ENCODE data around the gene CNTN4.

CNTN4 gene

GRCh38 chr3:2927259-2927658, 828.6 kb downstream of the CNTN4 start:
- DNase-seq: no peak

GRCh38 chr3:2929574-2929973, 830.9 kb downstream of the CNTN4 start:
- DNase-seq: no peak

DNA sequence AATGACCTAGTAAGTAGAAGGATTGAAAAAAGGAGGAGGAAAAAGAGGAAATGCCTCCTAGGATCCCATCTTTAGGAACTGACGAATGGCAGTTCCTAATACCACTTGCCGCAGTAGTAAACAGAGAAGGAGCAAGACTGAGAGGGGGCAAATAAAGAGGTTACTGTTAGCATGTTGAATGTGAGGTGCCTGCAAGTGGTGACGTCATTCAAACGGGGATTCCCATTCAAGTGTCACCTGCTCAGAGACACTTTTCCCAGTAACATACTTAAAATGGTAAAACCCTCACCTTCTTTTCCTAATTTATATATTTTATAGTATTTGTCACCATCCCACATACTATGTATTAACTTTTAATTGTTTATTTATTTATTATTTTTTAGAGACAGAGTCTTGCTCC, 832.6 kb downstream of the CNTN4 start:
- no peak for DNase-seq

- DNase-seq: no peak
These were observed 835.9 kb downstream of the CNTN4 start for GRCh38 chr3:2934541-2934940.

DNA sequence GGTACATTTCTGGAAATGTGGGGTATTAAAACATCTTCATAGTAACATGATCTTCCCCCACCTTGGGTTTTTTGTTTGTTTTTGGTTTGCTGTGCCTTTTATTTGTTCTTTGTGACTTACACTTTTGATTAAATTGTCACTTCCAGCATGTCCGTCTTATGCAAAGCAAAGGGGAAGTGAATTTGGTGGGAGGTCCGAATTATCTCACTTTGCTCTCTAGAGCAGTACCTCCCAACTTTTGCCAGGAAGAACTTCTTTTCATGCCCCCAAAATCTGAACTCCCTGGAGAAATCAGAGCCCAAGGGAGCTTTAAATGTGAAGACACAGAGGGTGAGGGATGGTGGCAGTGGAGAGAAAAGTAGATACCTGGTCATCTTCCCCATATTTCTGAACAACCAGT, 838.4 kb downstream of the CNTN4 start:
- no peak for DNase-seq

GRCh38 chr3:2937592-2937991, 838.9 kb downstream of the CNTN4 start:
- no peak for DNase-seq

- no peak for DNase-seq
These were observed 840.0 kb downstream of the CNTN4 start for GRCh38 chr3:2938711-2939110.

- no peak for DNase-seq
These were observed 841.4 kb downstream of the CNTN4 start for GRCh38 chr3:2940062-2940461.

- DNase-seq: no peak
These were observed 846.0 kb downstream of the CNTN4 start for GRCh38 chr3:2944628-2945027.

GRCh38 chr3:2945121-2945520, 846.5 kb downstream of the CNTN4 start:
- DNase-seq: no peak

DNA sequence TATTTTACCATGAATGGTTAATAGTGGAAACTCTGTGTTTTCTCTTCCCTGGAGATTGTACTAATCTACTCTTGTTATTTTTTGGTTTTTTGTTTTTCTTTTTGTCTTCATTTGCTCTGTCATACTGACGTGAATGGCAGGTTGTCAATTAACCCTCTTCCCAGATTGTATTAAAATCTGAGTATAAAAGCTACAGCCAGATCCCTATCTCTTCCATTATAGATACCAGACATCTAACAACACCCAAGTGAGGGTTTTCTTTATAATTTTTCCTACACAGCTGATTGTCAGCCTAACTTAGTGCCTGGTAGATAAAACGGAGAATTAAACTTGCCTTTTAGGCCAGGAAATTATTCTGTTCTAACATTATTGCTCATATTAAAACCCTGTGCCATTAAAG, 848.9 kb downstream of the CNTN4 start:
- DNase-seq: no peak

DNA sequence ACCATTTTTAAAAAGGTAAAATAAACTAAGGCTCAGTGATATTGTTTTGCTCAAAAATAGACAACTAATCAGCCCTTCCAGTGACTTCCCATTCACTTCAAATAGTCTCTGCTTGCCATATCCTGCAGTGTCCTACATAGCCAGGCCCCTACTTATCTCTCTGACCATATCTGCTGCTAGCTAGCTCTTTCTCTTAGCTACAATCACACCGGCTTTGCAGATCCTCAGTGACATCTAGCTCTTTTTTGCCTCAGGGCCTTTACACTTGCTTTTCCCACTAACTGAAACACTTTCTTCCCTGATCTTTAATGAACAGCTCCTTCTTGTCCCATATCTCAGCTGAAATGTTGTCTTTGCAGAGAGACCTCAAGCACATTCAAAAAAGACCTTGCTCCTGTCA, 850.2 kb downstream of the CNTN4 start:
- no peak for DNase-seq

GRCh38 chr3:2950159-2950558, 851.5 kb downstream of the CNTN4 start:
- no peak for DNase-seq

GRCh38 chr3:2957115-2957514, 858.4 kb downstream of the CNTN4 start:
- DNase-seq: no peak

- no peak for DNase-seq
These were observed 859.9 kb downstream of the CNTN4 start for GRCh38 chr3:2958551-2958950.

GRCh38 chr3:2961576-2961975, 862.9 kb downstream of the CNTN4 start:
- DNase-seq: no peak

GRCh38 chr3:2967871-2968270, 869.2 kb downstream of the CNTN4 start:
- no peak for DNase-seq

DNA sequence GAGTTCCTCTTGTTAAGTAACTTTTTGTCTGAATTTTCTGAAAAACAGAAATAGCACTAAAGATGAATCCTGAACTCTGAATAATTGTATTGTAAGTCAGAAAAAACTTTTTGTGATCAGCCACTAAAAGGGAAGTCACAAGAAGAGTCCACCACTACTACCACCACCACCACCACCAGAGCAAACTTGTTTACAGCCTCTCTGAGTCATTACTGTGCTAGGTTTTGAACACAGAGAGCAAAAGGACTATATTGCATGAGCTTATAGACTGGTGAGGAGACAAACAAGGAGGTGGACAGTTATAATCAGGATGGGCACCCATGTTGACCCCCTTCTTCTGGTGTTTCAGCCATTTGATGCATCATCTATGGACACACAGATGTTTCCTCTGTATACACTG, 869.8 kb downstream of the CNTN4 start:
- no peak for DNase-seq

GRCh38 chr3:2976212-2976611, 877.5 kb downstream of the CNTN4 start:
- no peak for DNase-seq

DNA sequence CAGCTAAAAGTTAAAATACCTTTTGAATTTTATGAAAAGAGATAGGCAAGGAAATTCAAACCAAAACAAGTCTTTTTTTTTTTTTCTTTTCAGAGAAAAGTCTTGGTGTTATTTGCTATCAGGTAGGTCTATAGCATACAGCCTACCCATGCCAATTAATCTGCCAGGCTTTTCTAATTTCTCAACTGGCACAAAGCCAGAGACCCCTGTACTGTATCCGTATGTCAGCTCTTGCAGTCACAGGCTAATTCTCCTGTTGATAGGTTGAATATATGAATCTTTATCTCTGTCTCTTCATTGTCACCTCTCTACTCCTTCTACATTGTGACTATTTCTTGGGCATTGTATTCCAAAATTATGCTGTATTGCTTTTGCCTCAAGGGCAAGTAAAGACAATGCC, 878.1 kb downstream of the CNTN4 start:
- DNase-seq: no peak

DNA sequence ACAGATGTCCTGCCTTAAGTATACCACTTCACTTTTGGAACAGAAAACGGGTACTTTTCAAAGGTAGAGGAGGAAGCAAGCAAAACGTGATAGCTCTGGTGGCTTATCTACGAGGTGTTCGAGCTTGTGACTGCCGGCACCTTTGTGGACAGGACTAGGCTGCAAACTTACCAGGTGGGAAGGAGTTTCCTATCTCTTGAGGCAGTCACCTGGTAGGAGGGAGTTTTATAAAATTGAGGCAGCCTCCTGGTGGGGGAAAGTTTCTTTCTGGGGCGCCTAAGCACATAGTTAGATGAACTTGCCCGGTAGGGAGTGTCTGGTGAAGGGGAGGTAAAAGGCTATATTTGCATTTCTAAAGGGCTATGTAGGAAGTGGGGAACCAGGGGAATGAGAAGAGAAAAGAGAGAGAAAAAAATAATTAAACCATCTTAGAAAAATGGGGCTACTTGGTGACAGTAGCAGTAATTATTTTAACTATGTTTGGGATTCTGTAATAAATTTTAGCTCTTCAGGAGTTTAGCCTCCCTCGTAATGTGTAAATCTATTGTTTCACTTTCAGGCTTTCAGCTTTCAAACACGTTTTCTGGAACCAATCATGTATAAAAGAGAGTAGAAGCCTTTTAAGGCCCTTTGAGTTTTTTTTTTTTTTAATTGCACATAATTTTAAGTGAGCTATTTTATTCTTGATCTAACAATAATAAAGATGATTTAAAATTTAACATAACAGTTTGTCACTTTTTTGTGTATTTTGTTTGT, 880.5 kb downstream of the CNTN4 start:
- no peak for DNase-seq

GRCh38 chr3:2984005-2984830, 885.6 kb downstream of the CNTN4 start:
- DNase-seq: no peak

DNA sequence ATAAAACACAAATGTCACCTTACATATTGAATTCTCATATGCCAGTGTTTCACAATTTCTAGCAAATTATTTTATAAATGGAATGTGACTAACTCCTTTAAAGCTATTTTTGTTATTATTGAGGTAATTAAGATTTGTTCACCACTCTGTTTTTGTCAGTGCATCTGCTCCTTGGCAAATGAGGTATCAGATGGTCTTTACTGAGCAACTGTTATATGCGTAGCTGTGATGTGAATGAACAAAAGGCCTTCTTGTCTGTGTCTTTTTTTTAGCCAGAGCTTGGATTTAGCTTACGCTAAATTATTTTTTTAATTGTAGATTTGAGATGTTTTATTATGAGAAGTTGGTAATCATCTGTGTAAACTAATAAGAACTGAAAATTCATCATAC, 886.2 kb downstream of the CNTN4 start:
- no peak for DNase-seq

DNA sequence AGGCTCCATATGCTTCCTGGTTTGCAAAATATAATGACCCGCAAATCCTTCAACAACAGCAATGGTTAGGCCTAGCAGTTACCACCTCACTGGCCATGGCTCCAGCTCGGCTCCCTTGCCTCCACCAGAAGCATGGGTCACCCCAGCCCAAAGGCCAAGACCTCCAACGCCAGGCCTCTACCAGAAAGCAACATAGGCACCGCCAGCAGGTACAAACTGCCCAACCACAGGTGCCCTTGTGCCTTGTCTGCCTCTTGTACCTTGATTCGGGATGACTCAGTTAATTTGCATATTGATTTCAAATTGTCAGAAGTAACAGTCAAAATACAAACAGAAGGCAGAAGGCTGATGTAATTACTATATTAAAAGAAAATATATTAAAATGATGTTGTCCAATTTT, 886.8 kb downstream of the CNTN4 start:
- DNase-seq: no peak
